GM18867 (cell line): ENCODE measurements around the gene CABCOCO1.

Source experiments
- ATAC-seq: cut with Tn5 transposase; IDR thresholded peaks from one replicate; pipeline ENCODE4 v1.9.1; 2021; ENCODE audit warnings: mild to moderate bottlenecking, moderate library complexity; ENCODE audit not compliant: unreplicated experiment

CABCOCO1 gene

GRCh38 chr10:61662794-61663259 lies at the start of gene CABCOCO1:
CABCOCO1 (plus strand) TSS chr10:61662929; CDS start chr10:61662973, 44 bp downstream.
- no peak for ATAC-seq

- ATAC-seq, result no peak
These were observed 49.1 kb upstream of the CABCOCO1 start for GRCh38 chr10:61613665-61614064.

- ATAC-seq, result no peak
These were observed 46.1 kb upstream of the CABCOCO1 start for GRCh38 chr10:61616611-61617010.

- ATAC-seq, result no peak
These were observed 45.5 kb upstream of the CABCOCO1 start for GRCh38 chr10:61617180-61617579.

GRCh38 chr10:61617586-61617985 lies 45.1 kb upstream of the CABCOCO1 start:
- no peak for ATAC-seq

- ATAC-seq, result no peak
These were observed 44.3 kb upstream of the CABCOCO1 start for GRCh38 chr10:61618388-61618961.

- ATAC-seq, result no peak
These were observed 42.2 kb upstream of the CABCOCO1 start for GRCh38 chr10:61620506-61620905.

GRCh38 chr10:61621605-61622051 lies 41.1 kb upstream of the CABCOCO1 start:
- ATAC-seq, result no peak

- no peak for ATAC-seq
These were observed 39.6 kb upstream of the CABCOCO1 start for GRCh38 chr10:61623161-61623560.

- no peak for ATAC-seq
These were observed 36.5 kb upstream of the CABCOCO1 start for GRCh38 chr10:61626209-61626608.

GRCh38 chr10:61627266-61627665 lies 35.5 kb upstream of the CABCOCO1 start:
- ATAC-seq, result no peak

- no peak for ATAC-seq
These were observed 34.4 kb upstream of the CABCOCO1 start for GRCh38 chr10:61628151-61628874.

- no peak for ATAC-seq
These were observed 33.7 kb upstream of the CABCOCO1 start for GRCh38 chr10:61628875-61629513.

GRCh38 chr10:61629576-61629975 lies 33.2 kb upstream of the CABCOCO1 start:
- ATAC-seq, result no peak

GRCh38 chr10:61632057-61632670 lies 30.6 kb upstream of the CABCOCO1 start:
- ATAC-seq, result no peak

GRCh38 chr10:61633665-61634064 lies 29.1 kb upstream of the CABCOCO1 start:
- no peak for ATAC-seq

GRCh38 chr10:61634746-61635145 lies 28.0 kb upstream of the CABCOCO1 start:
- ATAC-seq, result no peak

GRCh38 chr10:61635471-61635870 lies 27.3 kb upstream of the CABCOCO1 start:
- no peak for ATAC-seq

- no peak for ATAC-seq
These were observed 26.8 kb upstream of the CABCOCO1 start for GRCh38 chr10:61635932-61636331.

GRCh38 chr10:61639952-61640351 lies 22.8 kb upstream of the CABCOCO1 start:
- ATAC-seq, result no peak

- ATAC-seq, result no peak
These were observed 21.9 kb upstream of the CABCOCO1 start for GRCh38 chr10:61640856-61641255.
